Cardiac muscle cell (in vitro differentiated cells and primary cell): ENCODE measurements around the gene DCLK1. TPM values are rescaled to one million over a fixed set of nuclear protein-coding genes. Genes with fewer than 3 reads are reported as not detected.

Source experiments
- DNase-seq, 2 donors: peaks; one replicate each; pipeline versions ENCODE4 v3.0.0 to v3.0.0-alpha.2; 2010 to 2017; ENCODE audit warnings: low read depth in 1 of 2, low spot score in 1 of 2
- H3K27ac ChIP-seq: fragments of 200-600 bp; sonication (generic); 2 replicates; pipeline ENCODE4 v1.5.1; 2016
- H3K27me3 ChIP-seq: fragments of 200-600 bp; sonication (generic); 2 replicates; pipeline ENCODE4 v1.6.0; 2016; ENCODE audit warnings: control low read depth
- H3K36me3 ChIP-seq: fragments of 200-600 bp; sonication (generic); 2 replicates; pipeline ENCODE4 v1.5.1; 2016; ENCODE audit warnings: control low read depth
- H3K4me1 ChIP-seq: fragments of 200-600 bp; sonication (generic); 2 replicates; pipeline ENCODE4 v1.8.1; 2017; ENCODE audit warnings: low read depth, mild to moderate bottlenecking, mixed run types
- H3K4me3 ChIP-seq: fragments of 200-600 bp; sonication (generic); 2 replicates; pipeline ENCODE4 v1.5.1; 2016; ENCODE audit warnings: mild to moderate bottlenecking
- H3K9me3 ChIP-seq: fragments of 200-600 bp; sonication (generic); 2 replicates; pipeline ENCODE4 v1.5.1; 2017; ENCODE audit warnings: low read depth, mild to moderate bottlenecking, control low read depth
- CTCF ChIP-seq: IDR thresholded peaks from 2 replicates; pipeline ENCODE4 v1.5.1; 2012; ENCODE audit warnings: low read depth, mild to moderate bottlenecking, low read length
- polyA plus RNA-seq: library from polyadenylated mRNA; unstranded; fragments of >200 nt; fragmentation: Nextera tagmentation; extraction: Ambion mirVana; gene quantifications from 2 replicates; pipeline ENCODE4 v1.2.1, GENCODE V29; 2016
- total RNA-seq: library from RNA; depleted of rRNA; stranded (reverse); fragments of >200 nt; gene quantifications from 2 replicates; pipeline ENCODE4 v1.2.3, GENCODE V29; 2016

The DCLK1 gene
- total and polyA plus RNA-seq, 2 experiments from 2014 or later: 0.09 TPM; not detected in 1

GRCh38 chr13:36132376-36132775 lies 1.2 kb upstream of the DCLK1 start:
- no peak for TF ChIP-seq CTCF
- H3K4me1 ChIP-seq: no peaks in the 10 kb centered on the region
- no peak overlapping the region for H3K27ac ChIP-seq
- H3K4me3 ChIP-seq: no peak overlapping the region
- no peaks in the 10 kb centered on the region for H3K36me3 ChIP-seq
- H3K9me3 ChIP-seq: no peaks in the 10 kb centered on the region
- H3K27me3 ChIP-seq: peaks cover 66% of the 10 kb centered on the region
- no peak for DNase-seq

- Histone ChIP-seq H3K4me3 (no peak overlapping the region), H3K36me3 (no peaks in the 10 kb centered on the region), H3K27me3 (peaks cover 71% of the 10 kb centered on the region), H3K4me1 (no peaks in the 10 kb centered on the region), H3K27ac (no peak overlapping the region), H3K9me3 (no peaks in the 10 kb centered on the region)
- TF ChIP-seq CTCF: no peak
- DNase-seq: peak in 1 of 2 donors; percentile 61
Observed at GRCh38 chr13:36131931-36132297, 732 bp upstream of the DCLK1 start.

GRCh38 chr13:36130552-36131221 lies 495 bp downstream of the DCLK1 start:
- H3K27ac ChIP-seq: no peak overlapping the region
- no peak for TF ChIP-seq CTCF
- H3K4me1 ChIP-seq: no peaks in the 10 kb centered on the region
- DNase-seq: peak; percentile 33 to 38
- H3K9me3 ChIP-seq: no peaks in the 10 kb centered on the region
- no peaks in the 10 kb centered on the region for H3K36me3 ChIP-seq
- peaks cover 74% of the 10 kb centered on the region for H3K27me3 ChIP-seq
- H3K4me3 ChIP-seq: peak overlapping the region; percentile 32

GRCh38 chr13:36130193-36130551 lies 1.0 kb downstream of the DCLK1 start:
- no peaks in the 10 kb centered on the region for H3K4me1 ChIP-seq
- H3K9me3 ChIP-seq: no peaks in the 10 kb centered on the region
- H3K4me3 ChIP-seq: peak overlapping the region; percentile 32
- H3K27me3 ChIP-seq: peaks cover 74% of the 10 kb centered on the region
- no peak for DNase-seq
- H3K27ac ChIP-seq: no peak overlapping the region
- H3K36me3 ChIP-seq: no peaks in the 10 kb centered on the region
- no peak for TF ChIP-seq CTCF

GRCh38 chr13:36129539-36129938 lies 1.6 kb downstream of the DCLK1 start:
- Histone ChIP-seq H3K4me1 (no peaks in the 10 kb centered on the region), H3K36me3 (no peaks in the 10 kb centered on the region), H3K27me3 (peaks cover 74% of the 10 kb centered on the region), H3K9me3 (no peaks in the 10 kb centered on the region), H3K27ac (no peak overlapping the region), H3K4me3 (no peak overlapping the region)
- no peak for TF ChIP-seq CTCF
- DNase-seq: no peak
